ENCODE measurements around the gene C8B. TPM values are rescaled to one million over a fixed set of nuclear protein-coding genes. Genes with fewer than 3 reads are reported as not detected.

The C8B gene
- total RNA-seq, 4 donors from 2014 or later: not detected

- H3K27me3 ChIP-seq: no peaks in the 10 kb centered on the region
- H3K27ac ChIP-seq: no peak overlapping the region
Observed at GRCh38 chr1:56992318-56993125, 26.7 kb upstream of the C8B start.

GRCh38 chr1:56991576-56991975 lies 25.8 kb upstream of the C8B start:
- no peaks in the 10 kb centered on the region for H3K9me3 ChIP-seq
- no peaks in the 10 kb centered on the region for H3K27me3 ChIP-seq
- no peak overlapping the region for H3K4me3 ChIP-seq
- no peaks in the 10 kb centered on the region for H3K4me1 ChIP-seq
- TF ChIP-seq POLR2A (IDR thresholded peaks at IDR 0.05) (no peak), CTCF (IDR thresholded peaks at IDR 0.05) (no peak)
- intact Hi-C loops (cut with DNase I; ENCODE audit: low total_unique reads): no loop called here
- DNase-seq: no peak
- no peak overlapping the region for H3K27ac ChIP-seq
- H3K36me3 ChIP-seq: peaks cover 0 to 3% of the 10 kb centered on the region in 2 donors

More at GRCh38 chr1:56992318-56993125, 26.7 kb upstream of the C8B start:
- intact Hi-C loops (cut with DNase I; ENCODE audit: low total_unique reads): no loop called here
- no peak for DNase-seq
- H3K36me3 ChIP-seq: peaks cover 0 to 3% of the 10 kb centered on the region in 2 donors
- H3K9me3 ChIP-seq: no peaks in the 10 kb centered on the region
- no peak for TF ChIP-seq POLR2A (IDR thresholded peaks at IDR 0.05)
- TF ChIP-seq CTCF (IDR thresholded peaks at IDR 0.05): no peak
- H3K4me3 ChIP-seq: no peak overlapping the region
- no peaks in the 10 kb centered on the region for H3K4me1 ChIP-seq

- Histone ChIP-seq H3K4me1 (no peaks in the 10 kb centered on the region), H3K4me3 (no peak overlapping the region), H3K27ac (no peak overlapping the region), H3K9me3 (no peaks in the 10 kb centered on the region), H3K27me3 (no peaks in the 10 kb centered on the region), H3K36me3 (peaks cover 0 to 3% of the 10 kb centered on the region in 2 donors)
- TF ChIP-seq POLR2A (IDR thresholded peaks at IDR 0.05) (no peak), CTCF (IDR thresholded peaks at IDR 0.05) (no peak)
- DNase-seq: no peak
- intact Hi-C loops (cut with DNase I; ENCODE audit: low total_unique reads): no loop called here
Observed at GRCh38 chr1:56986397-56986796, 20.6 kb upstream of the C8B start.

- peaks cover 0 to 3% of the 10 kb centered on the region in 2 donors for H3K36me3 ChIP-seq
- no peaks in the 10 kb centered on the region for H3K27me3 ChIP-seq
- no peak for DNase-seq
- no peaks in the 10 kb centered on the region for H3K9me3 ChIP-seq
- no peak overlapping the region for H3K4me3 ChIP-seq
- intact Hi-C loops (cut with DNase I; ENCODE audit: low total_unique reads): no loop called here
- H3K27ac ChIP-seq: no peak overlapping the region
- TF ChIP-seq POLR2A (IDR thresholded peaks at IDR 0.05): no peak
- TF ChIP-seq CTCF (IDR thresholded peaks at IDR 0.05): no peak
- no peaks in the 10 kb centered on the region for H3K4me1 ChIP-seq
Observed at GRCh38 chr1:56985857-56986256, 20.0 kb upstream of the C8B start.

GRCh38 chr1:56983484-56983883 lies 17.7 kb upstream of the C8B start:
- DNase-seq: no peak
- no peaks in the 10 kb centered on the region for H3K4me1 ChIP-seq
- H3K36me3 ChIP-seq: no peaks in the 10 kb centered on the region
- no peak overlapping the region for H3K27ac ChIP-seq
- no peaks in the 10 kb centered on the region for H3K27me3 ChIP-seq
- H3K4me3 ChIP-seq: no peak overlapping the region
- TF ChIP-seq CTCF (IDR thresholded peaks at IDR 0.05) (no peak), POLR2A (IDR thresholded peaks at IDR 0.05) (no peak)
- intact Hi-C loops (cut with DNase I; ENCODE audit: low total_unique reads): no loop called here
- no peaks in the 10 kb centered on the region for H3K9me3 ChIP-seq

Measured in uterus (tissue), 4 donors.